ENCODE data around the gene MOCS1.

DNA sequence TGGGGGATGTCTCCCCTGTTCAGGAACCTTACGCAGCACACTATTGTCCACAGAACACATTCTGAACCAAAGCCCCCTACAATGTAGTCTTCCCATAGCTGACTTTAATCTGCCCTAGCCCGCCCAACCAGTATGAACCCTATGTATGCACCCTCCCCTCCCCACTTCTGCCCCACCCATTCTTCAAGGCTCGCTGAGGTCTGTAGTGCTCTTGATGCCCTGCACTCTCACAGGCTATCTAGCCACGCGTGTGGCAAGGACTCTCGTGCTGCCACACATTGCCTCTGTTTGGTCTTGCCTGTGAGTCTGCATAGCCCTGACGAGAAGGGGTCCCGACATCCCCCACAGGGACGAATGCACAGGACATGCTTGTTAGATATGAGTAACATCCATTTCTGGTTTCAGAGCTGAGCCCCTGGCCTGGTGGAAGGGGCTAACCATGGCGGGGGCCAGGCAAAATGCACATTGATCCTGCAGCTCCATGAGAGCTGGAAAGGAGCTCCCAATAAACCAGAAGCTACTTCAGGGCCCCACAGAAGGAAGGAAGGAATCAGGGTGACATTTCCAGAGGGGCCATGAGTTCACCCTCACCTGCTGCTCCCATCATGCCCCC, 22.6 kb downstream of the MOCS1 start:
- TF ChIP-seq, protein P1, sequence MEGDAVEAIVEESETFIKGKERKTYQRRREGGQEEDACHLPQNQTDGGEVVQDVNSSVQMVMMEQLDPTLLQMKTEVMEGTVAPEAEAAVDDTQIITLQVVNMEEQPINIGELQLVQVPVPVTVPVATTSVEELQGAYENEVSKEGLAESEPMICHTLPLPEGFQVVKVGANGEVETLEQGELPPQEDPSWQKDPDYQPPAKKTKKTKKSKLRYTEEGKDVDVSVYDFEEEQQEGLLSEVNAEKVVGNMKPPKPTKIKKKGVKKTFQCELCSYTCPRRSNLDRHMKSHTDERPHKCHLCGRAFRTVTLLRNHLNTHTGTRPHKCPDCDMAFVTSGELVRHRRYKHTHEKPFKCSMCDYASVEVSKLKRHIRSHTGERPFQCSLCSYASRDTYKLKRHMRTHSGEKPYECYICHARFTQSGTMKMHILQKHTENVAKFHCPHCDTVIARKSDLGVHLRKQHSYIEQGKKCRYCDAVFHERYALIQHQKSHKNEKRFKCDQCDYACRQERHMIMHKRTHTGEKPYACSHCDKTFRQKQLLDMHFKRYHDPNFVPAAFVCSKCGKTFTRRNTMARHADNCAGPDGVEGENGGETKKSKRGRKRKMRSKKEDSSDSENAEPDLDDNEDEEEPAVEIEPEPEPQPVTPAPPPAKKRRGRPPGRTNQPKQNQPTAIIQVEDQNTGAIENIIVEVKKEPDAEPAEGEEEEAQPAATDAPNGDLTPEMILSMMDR (IDR thresholded peaks at IDR 0.05), result no peak
- TF ChIP-seq POLR2A (IDR thresholded peaks at IDR 0.05), result no peak
